Heart left ventricle (tissue), 13 donors: ENCODE results near the gene FMNL3.

Source experiments
- POLR2A ChIP-seq, 2 donors: fragments of 450-650 bp; IDR thresholded peaks; one replicate each; pipeline ENCODE4 v1.6.1; 2017; ENCODE audit warnings: antibody characterized with exemption in 2 of 2, mild to moderate bottlenecking in 2 of 2, moderate library complexity in 2 of 2
- TF ChIP-seq, protein P1 (sequence below), 12 donors: fragments of 200-600 bp; sonication (generic) in 4 of 12; IDR thresholded peaks; one replicate each; pipeline versions ENCODE4 v1.5.0 to v1.8.0; 2018 to 2022; ENCODE audit warnings: antibody characterized with exemption in 12 of 12, mild to moderate bottlenecking in 5 of 12
- donor health status: ischemic (EF 13 %, LVEDD 7.1; RV severe dilation, severe dysfunction).
- donor health status: DM: no; HTN: yes; CAD: no.
- donor health status: DM: no; HTN: no; CAD: no.
- donor health status: ischemic (EF 25% LVEDD 6.9; RV normal size, moderate dysfunction).
- donor health status: ischemic (EF 25% LVEDD 5.7; RV mildly dilated, moderate dysfunction).
- donor health status: ischemic (EF 35%, LVEDD 5.7; RV mildly dilated, moderate dysfunction).
- donor health status: nonischemic (EF 11% LVEDD 7.7; RV severe dilation, severe dysfunction).
- donor health status: DM: yes; HTN: yes; CAD: no.
- donor health status: PGD.
- donor health status: ischemic (EF 29% LVEDD 5.4; RV normal size, mild dysfunction).
- donor health status: nonischemic (EF 23%, LVEDD 6.1; RV moderate dilation, normal function).

DNA sequence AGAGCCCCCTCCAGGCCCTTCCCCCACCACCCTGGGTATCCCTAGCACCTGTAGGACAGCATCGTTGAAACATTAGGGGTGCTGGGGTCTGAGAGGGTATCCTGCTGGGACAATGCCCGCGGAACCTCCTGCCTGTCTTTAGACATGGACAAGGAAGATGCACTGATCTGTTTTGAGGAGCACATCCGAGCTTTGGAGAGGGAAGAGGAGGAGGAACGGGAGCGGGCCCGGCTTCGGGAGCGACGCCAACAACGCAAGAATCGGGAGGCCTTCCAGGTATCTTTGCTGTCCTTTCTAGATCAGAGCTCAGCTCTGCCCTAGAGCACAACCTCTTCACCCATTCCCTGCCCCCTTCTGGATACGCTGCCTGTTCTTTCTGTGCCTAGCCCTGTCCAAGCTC lies 70.6 kb downstream of the FMNL3 start:
- TF ChIP-seq, protein P1, sequence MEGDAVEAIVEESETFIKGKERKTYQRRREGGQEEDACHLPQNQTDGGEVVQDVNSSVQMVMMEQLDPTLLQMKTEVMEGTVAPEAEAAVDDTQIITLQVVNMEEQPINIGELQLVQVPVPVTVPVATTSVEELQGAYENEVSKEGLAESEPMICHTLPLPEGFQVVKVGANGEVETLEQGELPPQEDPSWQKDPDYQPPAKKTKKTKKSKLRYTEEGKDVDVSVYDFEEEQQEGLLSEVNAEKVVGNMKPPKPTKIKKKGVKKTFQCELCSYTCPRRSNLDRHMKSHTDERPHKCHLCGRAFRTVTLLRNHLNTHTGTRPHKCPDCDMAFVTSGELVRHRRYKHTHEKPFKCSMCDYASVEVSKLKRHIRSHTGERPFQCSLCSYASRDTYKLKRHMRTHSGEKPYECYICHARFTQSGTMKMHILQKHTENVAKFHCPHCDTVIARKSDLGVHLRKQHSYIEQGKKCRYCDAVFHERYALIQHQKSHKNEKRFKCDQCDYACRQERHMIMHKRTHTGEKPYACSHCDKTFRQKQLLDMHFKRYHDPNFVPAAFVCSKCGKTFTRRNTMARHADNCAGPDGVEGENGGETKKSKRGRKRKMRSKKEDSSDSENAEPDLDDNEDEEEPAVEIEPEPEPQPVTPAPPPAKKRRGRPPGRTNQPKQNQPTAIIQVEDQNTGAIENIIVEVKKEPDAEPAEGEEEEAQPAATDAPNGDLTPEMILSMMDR (IDR thresholded peaks at IDR 0.05): no peak
- no peak for TF ChIP-seq POLR2A (IDR thresholded peaks at IDR 0.05)
